AG10803 (cell line): ENCODE data around the gene ZNRF2.

ENCODE experiments used
- DNase-seq: peaks from one replicate; pipeline ENCODE4 v3.0.0; 2010; ENCODE audit warnings: low read depth
- H3K4me3 ChIP-seq: 2 replicates; pipeline ENCODE4 v1.5.1; 2011; ENCODE audit warnings: mild to moderate bottlenecking, low read length, control low read depth
- TF ChIP-seq, protein P1 (sequence below): conservative IDR thresholded peaks from 2 replicates; pipeline ENCODE4 v1.5.1; 2011; ENCODE audit warnings: mild to moderate bottlenecking, low read length, control low read depth, inconsistent platforms

The ZNRF2 gene

DNA sequence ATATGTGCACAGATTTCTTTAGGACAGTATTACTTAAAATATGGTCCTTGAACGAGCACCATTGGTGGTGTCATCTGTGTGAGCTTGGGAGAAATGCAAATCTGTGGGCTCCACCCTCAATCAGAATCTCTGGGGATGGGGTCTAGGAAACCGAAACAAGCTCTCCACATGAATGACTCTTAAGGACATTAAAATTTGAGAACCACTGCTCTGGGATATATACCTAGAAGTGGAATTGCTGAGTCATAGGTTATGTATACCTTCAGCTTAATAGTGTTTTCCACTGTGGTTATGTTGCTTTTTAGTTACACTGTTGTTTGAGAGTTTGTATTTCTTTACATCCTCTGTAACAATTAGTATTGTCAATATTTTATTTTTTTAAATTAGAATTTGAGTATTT, 24.0 kb downstream of the ZNRF2 start:
- TF ChIP-seq, protein P1, sequence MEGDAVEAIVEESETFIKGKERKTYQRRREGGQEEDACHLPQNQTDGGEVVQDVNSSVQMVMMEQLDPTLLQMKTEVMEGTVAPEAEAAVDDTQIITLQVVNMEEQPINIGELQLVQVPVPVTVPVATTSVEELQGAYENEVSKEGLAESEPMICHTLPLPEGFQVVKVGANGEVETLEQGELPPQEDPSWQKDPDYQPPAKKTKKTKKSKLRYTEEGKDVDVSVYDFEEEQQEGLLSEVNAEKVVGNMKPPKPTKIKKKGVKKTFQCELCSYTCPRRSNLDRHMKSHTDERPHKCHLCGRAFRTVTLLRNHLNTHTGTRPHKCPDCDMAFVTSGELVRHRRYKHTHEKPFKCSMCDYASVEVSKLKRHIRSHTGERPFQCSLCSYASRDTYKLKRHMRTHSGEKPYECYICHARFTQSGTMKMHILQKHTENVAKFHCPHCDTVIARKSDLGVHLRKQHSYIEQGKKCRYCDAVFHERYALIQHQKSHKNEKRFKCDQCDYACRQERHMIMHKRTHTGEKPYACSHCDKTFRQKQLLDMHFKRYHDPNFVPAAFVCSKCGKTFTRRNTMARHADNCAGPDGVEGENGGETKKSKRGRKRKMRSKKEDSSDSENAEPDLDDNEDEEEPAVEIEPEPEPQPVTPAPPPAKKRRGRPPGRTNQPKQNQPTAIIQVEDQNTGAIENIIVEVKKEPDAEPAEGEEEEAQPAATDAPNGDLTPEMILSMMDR = no peak
- DNase-seq = no peak

DNA sequence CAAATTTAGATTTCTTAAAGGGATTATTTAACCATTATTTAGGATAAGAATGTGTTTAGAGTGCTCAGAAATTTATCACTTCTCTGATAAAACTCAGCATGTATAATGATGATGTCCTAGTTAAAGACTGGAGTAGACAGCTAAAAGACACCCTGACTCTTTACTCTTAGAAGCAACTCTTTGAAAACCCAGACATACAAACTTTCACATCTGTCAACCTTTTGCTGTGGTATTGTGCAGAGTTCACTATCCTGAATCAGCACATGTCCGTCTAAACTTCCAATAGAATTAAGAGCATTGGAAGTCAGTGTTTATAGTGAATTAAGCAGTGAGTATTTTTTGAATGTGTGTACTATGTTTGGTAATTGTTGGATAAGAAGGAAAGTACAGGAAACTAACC, 24.9 kb downstream of the ZNRF2 start:
- TF ChIP-seq, protein P1 = no peak
- no peak overlapping the region for H3K4me3 ChIP-seq
- DNase-seq = no peak

More for the DNA sequence above, 24.0 kb downstream of the ZNRF2 start:
- H3K4me3 ChIP-seq = no peak overlapping the region

DNA sequence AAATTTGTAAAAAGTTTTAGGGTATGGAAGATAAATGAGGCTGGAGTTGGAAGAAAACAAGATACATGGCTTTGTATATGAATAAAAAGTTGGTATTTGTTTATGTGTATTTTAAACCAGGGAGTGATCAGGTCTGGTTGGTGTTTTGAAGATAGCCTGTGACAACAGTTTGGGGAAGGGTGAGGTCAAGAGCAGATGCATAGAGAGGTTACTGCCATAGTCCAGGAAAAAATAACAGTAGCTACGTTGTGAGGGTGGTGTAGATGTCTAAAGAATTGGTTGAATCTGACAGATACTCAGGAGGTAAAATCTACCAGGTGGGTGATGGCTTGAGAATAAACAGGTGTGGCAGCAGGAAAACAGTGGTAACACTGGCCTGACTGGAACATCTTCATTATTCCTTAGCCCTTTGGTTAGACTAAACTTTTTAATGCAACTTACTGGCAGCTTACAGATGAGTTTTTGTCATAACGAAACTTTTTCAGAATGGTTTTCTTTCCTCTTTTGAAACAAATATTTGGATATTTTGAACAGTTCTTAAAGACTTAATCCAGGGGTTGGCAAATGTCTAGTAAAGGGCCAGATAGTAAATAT, 25.5 kb downstream of the ZNRF2 start:
- H3K4me3 ChIP-seq = no peak overlapping the region
- TF ChIP-seq, protein P1 = no peak
- DNase-seq = no peak

DNA sequence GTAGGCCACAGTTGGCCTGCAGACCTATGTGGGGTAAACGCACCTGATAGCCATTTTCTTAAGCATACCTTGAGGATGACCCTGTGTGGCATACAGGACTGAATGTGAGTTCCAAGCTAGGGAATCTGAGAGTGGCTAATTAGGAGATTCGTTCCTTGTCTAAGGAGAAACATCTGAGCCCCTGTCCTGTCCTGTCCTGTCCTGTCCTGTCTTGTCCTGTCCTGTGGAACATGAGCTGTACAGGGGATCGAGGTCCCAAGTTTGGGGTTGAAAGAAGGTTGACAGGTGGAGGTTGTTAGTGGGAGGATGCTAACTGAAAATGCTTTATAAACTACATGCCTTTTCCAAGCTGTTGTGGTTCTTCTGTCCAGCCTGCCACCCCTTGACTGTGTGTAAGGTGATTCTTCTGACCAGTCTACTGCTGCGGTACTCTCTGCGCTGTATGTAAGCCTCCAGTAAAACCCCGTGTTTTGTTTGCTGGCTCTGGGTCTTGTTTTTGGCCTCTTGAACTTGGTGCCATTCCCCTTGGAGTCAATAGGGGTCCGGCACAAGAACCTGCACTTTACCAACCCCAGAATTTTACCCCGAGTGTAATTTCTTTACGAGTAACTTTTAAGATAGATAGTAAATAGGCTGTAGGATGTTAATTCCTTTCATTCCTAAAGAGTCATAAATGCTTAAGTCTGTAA, 26.4 kb downstream of the ZNRF2 start:
- DNase-seq = no peak
- TF ChIP-seq, protein P1 = no peak
- no peak overlapping the region for H3K4me3 ChIP-seq

DNA sequence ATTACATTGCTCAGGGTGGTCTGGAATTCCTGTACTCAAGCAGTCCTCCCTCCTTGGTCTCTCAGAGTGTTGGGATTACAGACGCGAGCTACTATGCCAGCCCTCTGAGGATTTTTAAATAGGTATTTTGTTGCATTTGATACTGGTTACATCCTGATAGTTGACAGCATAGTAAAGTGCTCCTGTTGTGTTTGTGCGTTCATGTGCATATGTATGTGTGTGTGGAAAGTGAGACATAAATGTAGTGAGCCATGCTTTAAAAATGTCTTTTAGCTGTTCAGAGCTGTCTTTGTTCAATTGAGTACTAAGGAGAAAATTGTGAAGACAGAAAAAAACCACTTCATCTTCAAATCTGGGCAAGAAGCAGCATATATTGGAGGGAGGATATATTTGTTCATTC, 27.8 kb downstream of the ZNRF2 start:
- TF ChIP-seq, protein P1 = no peak
- no peak overlapping the region for H3K4me3 ChIP-seq
- DNase-seq = no peak

DNA sequence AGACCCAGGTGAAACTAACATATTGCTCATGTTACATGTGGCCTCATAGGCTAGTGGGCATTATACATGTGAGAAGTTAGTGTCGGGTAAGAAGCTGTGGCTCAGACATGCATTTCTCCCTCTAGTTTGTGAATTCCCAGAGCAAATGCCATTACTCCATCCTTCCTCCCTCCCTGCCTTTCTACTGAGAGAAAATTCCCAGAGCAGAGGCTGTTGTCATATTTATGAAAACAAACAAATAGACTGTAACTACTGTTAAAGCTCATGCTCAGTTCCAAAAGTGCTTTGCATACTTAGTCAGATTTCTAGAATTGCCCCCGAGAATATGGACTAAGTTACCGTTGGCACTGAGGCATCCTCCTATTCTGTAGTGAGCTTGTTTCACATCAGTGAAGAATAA, 29.0 kb downstream of the ZNRF2 start:
- H3K4me3 ChIP-seq = no peak overlapping the region
- DNase-seq = no peak
- TF ChIP-seq, protein P1 = no peak

DNA sequence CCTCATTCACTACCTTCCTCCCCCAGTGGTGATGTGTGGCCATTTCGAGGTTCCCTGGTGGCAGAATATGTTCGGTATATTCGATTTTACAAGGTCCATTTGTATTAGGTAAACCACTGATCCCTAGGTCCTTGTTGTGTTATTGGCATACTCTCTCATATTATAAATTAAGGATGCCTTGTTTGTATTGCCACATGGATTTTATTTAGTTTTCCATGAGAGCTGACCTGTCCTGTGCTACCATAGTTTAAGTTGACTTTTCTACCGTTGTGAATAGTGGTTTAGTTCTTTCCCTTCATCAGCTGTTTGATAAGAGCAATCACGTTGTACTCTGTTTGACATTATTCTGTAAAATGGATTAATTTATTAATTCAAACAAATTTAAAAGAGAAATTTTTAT, 29.4 kb downstream of the ZNRF2 start:
- TF ChIP-seq, protein P1 = no peak
- H3K4me3 ChIP-seq = no peak overlapping the region
- DNase-seq = no peak
